ENCODE results near the gene SGCG. TPM values are rescaled to one million over a fixed set of nuclear protein-coding genes. Genes with fewer than 3 reads are reported as not detected.

Gene SGCG
- polyA plus RNA-seq, 1 donor from 2014 or later, result not detected

DNA sequence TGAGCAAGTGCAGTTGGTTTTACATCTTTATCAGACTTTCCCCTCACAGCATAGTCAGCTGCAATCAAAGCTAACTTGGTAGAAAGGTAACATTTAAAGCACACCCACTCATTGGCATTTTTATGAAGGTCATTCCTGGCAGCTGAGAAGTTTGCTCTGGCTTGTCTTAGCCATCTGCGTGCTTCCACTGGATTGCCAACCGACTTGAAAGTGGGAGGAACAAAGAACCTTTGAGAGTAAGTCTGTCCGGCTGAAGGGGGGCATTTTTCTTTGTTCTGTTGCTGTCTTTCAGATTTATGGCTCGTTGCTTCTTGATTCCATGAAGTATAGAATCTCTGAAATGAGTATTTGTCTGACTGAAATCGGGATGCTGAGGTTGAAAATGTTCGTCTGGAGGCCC is 149.6 kb downstream of the SGCG start:
- no peak overlapping the region for H2AFZ ChIP-seq (ENCODE audit: low read depth, low read length)
- no peaks in the 10 kb centered on the region for H3K9me3 ChIP-seq (ENCODE audit: low read length)
- TF ChIP-seq REST (IDR thresholded peaks at IDR 0.05; ENCODE audit: borderline replicate concordance) (no peak), SMC3 (conservative IDR thresholded peaks at IDR 0.05; ENCODE audit: poor library complexity) (no peak), RAD21 (conservative IDR thresholded peaks at IDR 0.05) (no peak), EZH2 (IDR thresholded peaks at IDR 0.05; ENCODE audit: borderline replicate concordance, insufficient read depth, low read length, poor library complexity, severe bottlenecking) (no peak), TAF1 (IDR thresholded peaks at IDR 0.05; ENCODE audit: low read depth) (no peak), POLR2AphosphoS5 (IDR thresholded peaks at IDR 0.05) (no peak), EP300 (conservative IDR thresholded peaks at IDR 0.05; ENCODE audit: poor library complexity, severe bottlenecking) (no peak), MXI1 (conservative IDR thresholded peaks at IDR 0.05; ENCODE audit: poor library complexity, severe bottlenecking) (no peak)
- TF ChIP-seq, protein P1, sequence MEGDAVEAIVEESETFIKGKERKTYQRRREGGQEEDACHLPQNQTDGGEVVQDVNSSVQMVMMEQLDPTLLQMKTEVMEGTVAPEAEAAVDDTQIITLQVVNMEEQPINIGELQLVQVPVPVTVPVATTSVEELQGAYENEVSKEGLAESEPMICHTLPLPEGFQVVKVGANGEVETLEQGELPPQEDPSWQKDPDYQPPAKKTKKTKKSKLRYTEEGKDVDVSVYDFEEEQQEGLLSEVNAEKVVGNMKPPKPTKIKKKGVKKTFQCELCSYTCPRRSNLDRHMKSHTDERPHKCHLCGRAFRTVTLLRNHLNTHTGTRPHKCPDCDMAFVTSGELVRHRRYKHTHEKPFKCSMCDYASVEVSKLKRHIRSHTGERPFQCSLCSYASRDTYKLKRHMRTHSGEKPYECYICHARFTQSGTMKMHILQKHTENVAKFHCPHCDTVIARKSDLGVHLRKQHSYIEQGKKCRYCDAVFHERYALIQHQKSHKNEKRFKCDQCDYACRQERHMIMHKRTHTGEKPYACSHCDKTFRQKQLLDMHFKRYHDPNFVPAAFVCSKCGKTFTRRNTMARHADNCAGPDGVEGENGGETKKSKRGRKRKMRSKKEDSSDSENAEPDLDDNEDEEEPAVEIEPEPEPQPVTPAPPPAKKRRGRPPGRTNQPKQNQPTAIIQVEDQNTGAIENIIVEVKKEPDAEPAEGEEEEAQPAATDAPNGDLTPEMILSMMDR (IDR thresholded peaks at IDR 0.05; ENCODE audit: poor library complexity, severe bottlenecking), result no peak
- no peaks in the 10 kb centered on the region for H3K36me3 ChIP-seq (ENCODE audit: insufficient read depth, low read length)
- H3K9me2 ChIP-seq (ENCODE audit: insufficient read depth, low read length), result no peaks in the 10 kb centered on the region
- H3K79me2 ChIP-seq (replicated peaks; ENCODE audit: insufficient read depth, low read length), result no peaks in the 10 kb centered on the region
- H3F3A ChIP-seq (ENCODE audit: insufficient read depth, low read length, poor library complexity, severe bottlenecking), result no peaks in the 10 kb centered on the region
- H3K4me2 ChIP-seq (ENCODE audit: low read length), result no peak overlapping the region
- no peaks in the 10 kb centered on the region for H3K27me3 ChIP-seq (ENCODE audit: insufficient read depth, low read depth, low read length)
- no peaks in the 10 kb centered on the region for H4K20me1 ChIP-seq (ENCODE audit: insufficient read depth)
- H3K27ac ChIP-seq (ENCODE audit: low read length), result no peak overlapping the region
- H3K4me3 ChIP-seq (ENCODE audit: low read length), result no peak overlapping the region
- H3K9ac ChIP-seq (ENCODE audit: low read length), result no peak overlapping the region

GRCh38 chr13:23339225-23339624 is 158.4 kb downstream of the SGCG start:
- no peaks in the 10 kb centered on the region for H3F3A ChIP-seq (ENCODE audit: insufficient read depth, low read length, poor library complexity, severe bottlenecking)
- peaks cover 27% of the 10 kb centered on the region for H3K36me3 ChIP-seq (ENCODE audit: insufficient read depth, low read length)
- H3K27ac ChIP-seq (ENCODE audit: low read length), result no peak overlapping the region
- TF ChIP-seq EP300 (conservative IDR thresholded peaks at IDR 0.05; ENCODE audit: poor library complexity, severe bottlenecking) (no peak), RAD21 (conservative IDR thresholded peaks at IDR 0.05) (no peak)
- H4K20me1 ChIP-seq (ENCODE audit: insufficient read depth), result no peaks in the 10 kb centered on the region
- no peak overlapping the region for H3K9ac ChIP-seq (ENCODE audit: low read length)
- no peak overlapping the region for H2AFZ ChIP-seq (ENCODE audit: low read depth, low read length)
- H3K79me2 ChIP-seq (replicated peaks; ENCODE audit: insufficient read depth, low read length), result no peaks in the 10 kb centered on the region
- H3K4me2 ChIP-seq (ENCODE audit: low read length), result no peak overlapping the region
- no peaks in the 10 kb centered on the region for H3K27me3 ChIP-seq (ENCODE audit: insufficient read depth, low read depth, low read length)
- H3K4me3 ChIP-seq (ENCODE audit: low read length), result no peak overlapping the region
- no peaks in the 10 kb centered on the region for H3K9me3 ChIP-seq (ENCODE audit: low read length)
- no peaks in the 10 kb centered on the region for H3K9me2 ChIP-seq (ENCODE audit: insufficient read depth, low read length)
